H1 (cell line): ENCODE measurements around the gene CALM3. TPM values are rescaled to one million over a fixed set of nuclear protein-coding genes. Genes with fewer than 3 reads are reported as not detected.

Experiments used
- CTCF ChIA-PET: fragments of 300-600 bp; sonication (Branson Sonifier 250); formaldehyde crosslinking; loops from one replicate; lab custom pipeline; 2021; ENCODE audit not compliant: partially characterized antibody; lab: Charles Lee
- POLR2A ChIA-PET: fragments of 300-600 bp; sonication (Branson Sonifier 250); formaldehyde crosslinking; loops from one replicate; lab custom pipeline; 2021; ENCODE audit warnings: inconsistent platforms; ENCODE audit not compliant: partially characterized antibody; lab: Charles Lee
- DNase-seq, 2 experiments: peaks; one replicate each; pipeline versions ENCODE4 v3.0.0 to v3.0.0-alpha.2; 2010 to 2022; ENCODE audit warnings: low spot score in 2 of 2, low read depth in 1 of 2, mixed read lengths in 1 of 2
- FAIRE-seq: peaks from 2 replicates; lab custom pipeline; 2011; peaks lifted over from hg19 to GRCh38; lab: Jason Lieb, UNC
- H2AFZ ChIP-seq: 2 replicates; pipeline ENCODE4 v1.8.1; 2012; ENCODE audit warnings: low read length, inconsistent platforms
- H2AK5ac ChIP-seq: 2 replicates; pipeline ENCODE4 v1.6.1; 2013; ENCODE audit warnings: low read depth, low read length
- H2BK120ac ChIP-seq: replicated peaks from 2 replicates; pipeline ENCODE3; 2013; ENCODE audit warnings: low read depth, low read length, inconsistent platforms
- H2BK12ac ChIP-seq: 2 replicates; pipeline ENCODE4 v1.6.1; 2013; ENCODE audit warnings: low read depth, low read length
- H2BK15ac ChIP-seq: 2 replicates; pipeline ENCODE4 v1.6.1; 2013; ENCODE audit warnings: low read length
- H2BK20ac ChIP-seq: 2 replicates; pipeline ENCODE4 v1.6.1; 2013; ENCODE audit warnings: low read length
- H2BK5ac ChIP-seq: 2 replicates; pipeline ENCODE4 v1.6.1; 2013; ENCODE audit warnings: low read depth, low read length
- H3K14ac ChIP-seq: 2 replicates; pipeline ENCODE4 v1.6.1; 2013; ENCODE audit warnings: inconsistent platforms; ENCODE audit not compliant: insufficient read length
- H3K18ac ChIP-seq: 2 replicates; pipeline ENCODE4 v1.6.1; 2013; ENCODE audit warnings: low read length; ENCODE audit errors: extremely low read depth
- H3K23ac ChIP-seq: 2 replicates; pipeline ENCODE4 v1.6.1; 2013; ENCODE audit warnings: inconsistent platforms; ENCODE audit not compliant: insufficient read length
- H3K23me2 ChIP-seq: 2 replicates; pipeline ENCODE4 v1.6.1; 2013; ENCODE audit warnings: low read depth, low read length
- H3K27ac ChIP-seq: 2 replicates; pipeline ENCODE4 v1.6.1; 2011; ENCODE audit warnings: low read depth, low read length, inconsistent platforms
- H3K27me3 ChIP-seq, 4 experiments: replicated peaks in 1 of 4; 1 replicate in 1 of 4; 2 replicates in 3 of 4; pipeline versions ENCODE4 v1.6.1 to v1.8.1; 2011 to 2013; ENCODE audit warnings: low read length in 3 of 4, mild to moderate bottlenecking in 3 of 4, inconsistent platforms in 2 of 4, mixed read lengths in 2 of 4, moderate library complexity in 1 of 4; ENCODE audit not compliant: control insufficient read depth in 3 of 4, insufficient read depth in 3 of 4; ENCODE audit errors: extremely low read depth in 1 of 4
- H3K36me3 ChIP-seq, 4 experiments: 2 replicates each; pipeline versions ENCODE4 v1.6.1 to v1.8.1; 2011 to 2013; ENCODE audit warnings: mild to moderate bottlenecking in 4 of 4, low read length in 3 of 4, moderate library complexity in 2 of 4, control low read depth in 1 of 4, inconsistent platforms in 1 of 4; ENCODE audit not compliant: insufficient read depth in 4 of 4, control insufficient read depth in 2 of 4
- H3K4ac ChIP-seq: replicated peaks from 2 replicates; pipeline ENCODE3; 2013; ENCODE audit warnings: low read length, low read depth, mixed read lengths, inconsistent platforms; ENCODE audit not compliant: insufficient read length
- H3K4me1 ChIP-seq, 4 experiments: replicated peaks in 1 of 4; 1 replicate in 1 of 4; 2 replicates in 3 of 4; pipeline versions ENCODE4 v1.6.1 to v1.8.1; 2011 to 2013; ENCODE audit warnings: low read length in 3 of 4, inconsistent platforms in 2 of 4, mixed read lengths in 1 of 4; ENCODE audit not compliant: insufficient read depth in 4 of 4, control insufficient read depth in 3 of 4
- H3K4me2 ChIP-seq, 2 experiments: 2 replicates each; pipeline versions ENCODE4 v1.6.1 to v1.8.1; 2011 to 2013; ENCODE audit warnings: low read depth in 2 of 2, low read length in 2 of 2, control low read depth in 1 of 2, inconsistent platforms in 1 of 2, mild to moderate bottlenecking in 1 of 2; ENCODE audit not compliant: insufficient read depth in 1 of 2
- H3K4me3 ChIP-seq, 4 experiments: fragments of 200-600, 300-600 bp in 1 of 4; sonication (generic), shearing (Covaris generic), sonication (Bioruptor Twin) in 1 of 4; 2 replicates each; pipeline versions ENCODE4 v1.5.1 to v1.8.1; 2011 to 2016; ENCODE audit warnings: low read length in 4 of 4, low read depth in 3 of 4, control low read depth in 2 of 4, inconsistent platforms in 2 of 4, mild to moderate bottlenecking in 2 of 4, mixed read lengths in 1 of 4, moderate library complexity in 1 of 4; ENCODE audit not compliant: insufficient read depth in 2 of 4; ENCODE audit errors: extremely low read depth in 1 of 4
- H3K56ac ChIP-seq: replicated peaks from 2 replicates; pipeline ENCODE3; 2013; ENCODE audit warnings: low read depth, mild to moderate bottlenecking, mixed read lengths, low read length, inconsistent platforms; ENCODE audit not compliant: insufficient read length
- H3K79me1 ChIP-seq: 2 replicates; pipeline ENCODE4 v1.6.1; 2013; ENCODE audit warnings: low read depth, low read length, control low read depth
- H3K79me2 ChIP-seq, 2 experiments: 2 replicates each; pipeline versions ENCODE4 v1.6.1 to v1.8.1; 2012 to 2013; ENCODE audit warnings: low read length in 2 of 2, mild to moderate bottlenecking in 2 of 2, inconsistent platforms in 1 of 2; ENCODE audit not compliant: insufficient read depth in 2 of 2, control insufficient read depth in 1 of 2
- H3K9ac ChIP-seq, 4 experiments: replicated peaks in 1 of 4; 1 replicate in 1 of 4; 2 replicates in 3 of 4; pipeline versions ENCODE4 v1.6.1 to v1.8.1; 2011 to 2013; ENCODE audit warnings: low read depth in 3 of 4, low read length in 3 of 4, control low read depth in 2 of 4, mild to moderate bottlenecking in 2 of 4, moderate library complexity in 2 of 4, inconsistent platforms in 1 of 4; ENCODE audit errors: extremely low read depth in 1 of 4
- H3K9me3 ChIP-seq, 2 experiments: 2 replicates each; pipeline versions ENCODE4 v1.6.1 to v1.8.1; 2012 to 2013; ENCODE audit warnings: mild to moderate bottlenecking in 2 of 2, moderate library complexity in 2 of 2, control low read depth in 1 of 2, inconsistent platforms in 1 of 2, low read depth in 1 of 2, low read length in 1 of 2, mixed read lengths in 1 of 2; ENCODE audit not compliant: insufficient read depth in 2 of 2
- H4K20me1 ChIP-seq, 2 experiments: replicated peaks in 1 of 2; 2 replicates each; pipeline versions ENCODE3 to v1.8.1; 2011 to 2013; ENCODE audit warnings: inconsistent platforms in 2 of 2, low read length in 2 of 2, mild to moderate bottlenecking in 1 of 2; ENCODE audit not compliant: insufficient read depth in 2 of 2, control insufficient read depth in 1 of 2
- H4K5ac ChIP-seq: 2 replicates; pipeline ENCODE4 v1.6.1; 2013; ENCODE audit warnings: low read length, low read depth, mixed read lengths, inconsistent platforms; ENCODE audit not compliant: insufficient read length
- H4K8ac ChIP-seq: 2 replicates; pipeline ENCODE4 v1.8.0; 2013; ENCODE audit warnings: mild to moderate bottlenecking, moderate library complexity, low read length, inconsistent platforms; ENCODE audit not compliant: insufficient read depth; ENCODE audit errors: extremely low read depth
- H4K91ac ChIP-seq: replicated peaks from 2 replicates; pipeline ENCODE3; 2013; ENCODE audit warnings: low read length, mixed read lengths, inconsistent platforms; ENCODE audit not compliant: insufficient read length
- FOSL1 ChIP-seq: IDR thresholded peaks from 2 replicates; pipeline ENCODE4 v1.6.1; 2011; ENCODE audit warnings: mild to moderate bottlenecking, low read depth, low read length, moderate library complexity; ENCODE audit not compliant: insufficient read depth
- NRF1 ChIP-seq: IDR thresholded peaks from 2 replicates; pipeline ENCODE4 v1.6.1; 2011; ENCODE audit warnings: mild to moderate bottlenecking, low read depth, low read length, improper control_type of control experiment
- WGBS, 2 experiments: shearing (Covaris generic) in 1 of 2; methylation state at CpG; one replicate each; pipeline versions ENCODE4 v1.1.6 to v1.1.7; 2013 to 2015; ENCODE audit warnings: low lambda C conversion rate in 2 of 2, mixed read lengths in 2 of 2, inconsistent platforms in 1 of 2, low coverage in 1 of 2, missing lambda C conversion rate in 1 of 2; ENCODE audit not compliant: insufficient replicate concordance in 2 of 2, insufficient coverage in 1 of 2, insufficient read length in 1 of 2; ENCODE audit errors: extremely low coverage in 1 of 2, missing lambda C conversion rate in 1 of 2; 5-methylcytosine and 5-hydroxymethylcytosine counted together
- polyA plus RNA-seq, 7 experiments: library from polyadenylated mRNA; depleted of rRNA in 3 of 7; stranded (reverse) in 5 of 7; unstranded in 2 of 7; fragments of >200 nt in 5 of 7; fragments of 200-250 nt in 2 of 7; gene quantifications; 1 replicate in 5 of 7; 2 replicates in 1 of 7; 4 replicates in 1 of 7; pipeline versions ENCODE4 v1.2.1 to v1.2.3, GENCODE V29; 2011 to 2013; ENCODE audit warnings: missing spikeins in 2 of 7, mixed read lengths in 2 of 7
- total RNA-seq: library from RNA; stranded (reverse); fragmentation: NEBNext Ultra II Directional; extraction: Animal tissue kit (Norgen Biotek cat#: 25700); gene quantifications from 2 replicates; pipeline ENCODE4 v1.2.1, GENCODE V29; 2021

Gene CALM3
- total and polyA plus RNA-seq, 2 of the 8 experiments (the other 6 are each of a cell fraction or from before 2014, with no cell fraction given), result 315 to 326 TPM

DNA sequence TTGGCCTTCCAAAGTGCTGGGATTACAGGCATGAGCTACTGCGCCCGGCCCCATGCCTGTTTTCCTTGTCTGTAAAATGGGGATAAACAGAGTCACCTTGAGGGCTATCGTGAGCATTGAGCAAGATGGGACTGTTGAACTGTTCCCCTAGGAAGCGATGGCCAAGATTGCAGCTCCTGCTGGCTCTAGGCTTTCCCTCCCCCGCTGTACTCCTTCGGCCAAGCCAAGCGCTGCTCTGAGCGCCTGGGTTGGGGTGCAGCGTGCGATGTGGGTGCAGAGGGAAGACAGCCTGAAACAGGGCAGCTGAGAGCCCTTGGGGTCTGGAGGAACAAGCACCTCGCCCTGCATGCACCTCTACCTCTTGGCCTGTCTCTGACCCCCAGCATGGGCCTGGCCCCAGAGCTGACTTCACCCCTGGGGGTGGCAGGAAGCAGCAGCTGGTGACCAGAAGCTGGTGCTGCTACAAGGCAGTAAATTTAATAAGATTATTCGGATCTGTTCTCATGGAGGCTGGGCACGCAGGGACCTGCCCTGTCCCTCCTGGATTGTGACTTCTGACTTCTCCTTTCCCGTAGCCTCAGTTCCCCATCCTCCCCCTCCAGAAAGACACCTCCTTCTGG lies 29.6 kb downstream of the CALM3 start:
- H3K14ac ChIP-seq, result no peak overlapping the region
- CTCF ChIA-PET, result interaction anchor here (0.6 to 15.3 kb wide), 14 partner anchors 14 to 373 kb away, joined by 3 to 309 read pairs (median 4); partner anchors contain the start of genes CALM3 and DACT3
- TF ChIP-seq FOSL1 (no peak), NRF1 (no peak)

More for the DNA sequence above, 29.6 kb downstream of the CALM3 start:
- Histone ChIP-seq H3K4ac (no peak overlapping the region), H4K91ac (peak overlapping the region; percentile 86), H3K56ac (no peak overlapping the region), H3K36me3 (no peaks in the 10 kb centered on the region), H3K4me1 (peaks cover 0 to 19% (median 13%) of the 10 kb centered on the region in 4 experiments; a peak in 6 of 7 replicates), H3K4me2 (0 out of 4 replicates have a peak overlapping the region, but pooled peaks of 1 of the 2 experiments have one; percentile 9), H4K20me1 (peaks cover 0 to 1% of the 10 kb centered on the region in 2 experiments), H3K79me2 (no peaks in the 10 kb centered on the region), H2BK120ac (no peak overlapping the region), H3K27ac (no peak overlapping the region), H2AK5ac (no peak overlapping the region), H2AFZ (no peak overlapping the region), H2BK15ac (peak overlapping the region; percentile 95; the same call in 1 of the 2 replicates), H3K9me3 (no peaks in the 10 kb centered on the region), H4K8ac (no peak overlapping the region), H3K23me2 (peaks cover 10% of the 10 kb centered on the region; the same call in 1 of the 2 replicates), H4K5ac (no peak overlapping the region), H3K79me1 (no peaks in the 10 kb centered on the region; the same call in 1 of the 2 replicates), H2BK5ac (peak overlapping the region; percentile 76; the same call in 1 of the 2 replicates), H3K18ac (peak overlapping the region; percentile 38), H2BK12ac (peak overlapping the region; percentile 71; the same call in 1 of the 2 replicates), H3K27me3 (peaks cover 2 to 23% (median 19%) of the 10 kb centered on the region in 4 experiments), H2BK20ac (peak overlapping the region; percentile 92; the same call in 1 of the 2 replicates), H3K9ac (no peak overlapping the region), H3K23ac (no peak overlapping the region), H3K4me3 (no peak overlapping the region)
- FAIRE-seq (no peak), DNase-seq (no peak)
- POLR2A ChIA-PET, result interaction anchor here (0.8 to 2.0 kb wide), 8 partner anchors 10 to 44 kb away, joined by 3 to 10 read pairs (median 4); no protein-coding TSS in a partner anchor
- 81% methylated on average over 13 of the region's 14 CpGs; no CpG with 5 or more reads in 1 of the 2 experiments for WGBS, 2 experiments
